Caki2 (cell line): ENCODE results near the gene MYL7. TPM values are rescaled to one million over a fixed set of nuclear protein-coding genes. Genes with fewer than 3 reads are reported as not detected.

Source experiments
- DNase-seq: peaks from one replicate; pipeline ENCODE4 v3.0.0-alpha.2; 2015; ENCODE audit warnings: low read depth
- in situ Hi-C: cut with HindIII; loops from 2 replicates; pipeline ENCODE4 v1.10.0; 2016; ENCODE audit warnings: low sequenced_read_pairs, low pct_unique_long_range_greater_than_20kb, mixed read lengths
- total RNA-seq: library from RNA; depleted of rRNA; stranded (reverse); fragments of >200 nt; shearing (Covaris generic); gene quantifications from 2 replicates; pipeline ENCODE4 v1.2.3, GENCODE V29; 2014; ENCODE audit warnings: low replicate concordance

MYL7 gene
- total RNA-seq, 1 experiment from 2014 or later: not detected

- in situ Hi-C loops: no loop called here
These were observed 33.8 kb downstream of the MYL7 start for GRCh38 chr7:44107116-44107960.

DNA sequence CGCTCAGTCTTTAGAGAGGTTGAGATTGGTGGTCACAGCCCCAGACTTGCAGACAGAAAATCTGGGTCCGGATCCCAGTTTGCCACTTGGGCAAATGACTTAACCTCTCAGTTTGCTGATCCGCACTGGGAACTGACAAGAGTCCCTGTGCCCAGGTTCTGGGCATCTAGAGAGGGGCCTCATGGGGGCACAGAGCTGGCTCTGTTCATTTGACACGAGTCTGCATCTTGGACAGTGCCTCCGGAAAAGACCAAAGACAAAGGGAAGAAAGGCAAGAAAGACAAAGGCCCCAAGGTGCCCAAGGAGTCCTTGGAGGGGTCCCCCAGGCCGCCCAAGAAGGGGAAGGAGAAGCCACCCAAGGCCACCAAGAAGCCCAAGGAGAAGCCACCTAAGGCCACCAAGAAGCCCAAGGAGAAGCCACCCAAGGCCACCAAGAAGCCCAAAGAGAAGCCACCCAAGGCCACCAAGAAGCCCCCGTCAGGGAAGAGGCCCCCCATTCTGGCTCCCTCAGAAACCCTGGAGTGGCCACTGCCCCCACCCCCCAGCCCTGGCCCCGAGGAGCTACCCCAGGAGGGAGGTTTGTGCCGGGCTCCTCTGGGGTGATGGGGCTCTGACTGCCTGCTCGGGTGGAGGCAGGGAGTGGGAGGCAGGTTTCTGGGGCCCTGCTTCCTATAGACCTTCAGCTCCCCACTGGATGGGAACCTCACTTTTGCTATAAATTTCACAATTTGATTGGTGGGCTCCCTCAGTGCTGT, 34.6 kb downstream of the MYL7 start:
- no peak for DNase-seq
- in situ Hi-C loops: no loop called here

More at GRCh38 chr7:44107116-44107960, 33.8 kb downstream of the MYL7 start:
- DNase-seq: no peak

GRCh38 chr7:44105832-44106231, 35.3 kb downstream of the MYL7 start:
- no peak for DNase-seq
- in situ Hi-C loops: no loop called here

DNA sequence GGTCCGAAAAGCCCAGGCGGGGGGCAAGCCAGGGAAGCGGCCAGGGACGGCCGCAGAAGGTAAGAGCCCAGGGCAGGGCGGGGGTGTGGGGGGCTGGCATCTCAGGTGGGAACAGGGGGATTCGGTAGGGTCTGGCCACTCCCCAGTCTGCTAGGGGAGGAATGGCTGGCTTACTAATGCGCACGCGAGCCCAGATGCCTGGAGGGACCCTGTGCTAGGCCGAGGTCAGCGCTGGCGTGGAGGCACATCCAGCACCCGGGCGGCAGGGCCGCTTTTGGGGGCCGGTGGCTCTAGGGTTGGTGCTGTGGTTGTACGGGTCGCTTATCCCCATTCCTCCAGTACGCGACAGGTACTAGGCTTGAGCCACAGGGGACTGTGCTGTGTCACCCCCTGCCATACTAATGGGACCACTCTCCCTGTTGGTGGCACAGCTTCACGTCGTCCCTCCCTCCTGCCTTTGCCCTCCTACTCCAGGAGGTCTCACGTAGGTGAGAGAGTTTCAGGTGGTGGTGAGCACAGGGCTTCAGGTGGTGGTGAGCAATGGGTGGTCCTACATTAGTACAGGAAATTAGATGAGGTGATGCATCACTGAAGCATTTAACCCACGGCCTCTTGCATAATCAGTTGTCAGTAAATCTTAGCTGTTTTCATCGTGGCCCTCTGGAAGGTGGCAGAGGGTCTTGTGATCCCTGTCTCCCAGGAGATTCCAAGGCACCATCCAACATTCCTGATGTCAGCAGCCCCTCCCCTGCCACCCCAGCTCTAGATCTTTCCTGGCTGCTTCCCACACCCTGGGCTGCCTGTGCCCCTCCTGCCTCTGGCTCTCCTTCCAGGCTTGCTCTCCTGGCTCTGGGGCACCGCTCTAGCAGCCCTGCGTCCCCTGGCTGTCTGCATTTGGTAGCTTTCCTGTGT, 36.0 kb downstream of the MYL7 start:
- DNase-seq: peak; percentile 52
- in situ Hi-C loops: no loop called here

- no peak for DNase-seq
- in situ Hi-C loops: no loop called here
These were observed 36.9 kb downstream of the MYL7 start, which contains the start of gene AEBP1 for GRCh38 chr7:44103923-44104859. AEBP1 (plus strand) TSS chr7:44104345; CDS start chr7:44104666, 321 bp downstream.

DNA sequence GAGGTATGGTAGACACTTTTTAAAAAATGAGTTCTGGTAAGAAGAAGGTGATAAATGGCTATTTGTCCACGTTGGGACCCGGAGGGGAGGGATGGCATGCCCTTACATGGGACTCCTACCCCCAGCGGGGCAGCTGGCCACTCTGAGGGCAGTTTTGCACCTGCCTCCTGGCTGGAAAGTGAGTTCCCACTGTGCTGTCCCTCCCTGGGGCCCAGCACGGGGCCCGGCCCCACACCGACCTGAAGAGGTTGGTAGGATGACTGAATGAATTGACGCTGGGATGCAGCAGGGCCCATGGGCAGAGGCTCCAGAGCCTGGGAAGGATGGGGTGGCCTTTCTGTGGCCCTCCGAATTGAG, 37.6 kb downstream of the MYL7 start:
- in situ Hi-C loops: no loop called here
- DNase-seq: no peak

DNA sequence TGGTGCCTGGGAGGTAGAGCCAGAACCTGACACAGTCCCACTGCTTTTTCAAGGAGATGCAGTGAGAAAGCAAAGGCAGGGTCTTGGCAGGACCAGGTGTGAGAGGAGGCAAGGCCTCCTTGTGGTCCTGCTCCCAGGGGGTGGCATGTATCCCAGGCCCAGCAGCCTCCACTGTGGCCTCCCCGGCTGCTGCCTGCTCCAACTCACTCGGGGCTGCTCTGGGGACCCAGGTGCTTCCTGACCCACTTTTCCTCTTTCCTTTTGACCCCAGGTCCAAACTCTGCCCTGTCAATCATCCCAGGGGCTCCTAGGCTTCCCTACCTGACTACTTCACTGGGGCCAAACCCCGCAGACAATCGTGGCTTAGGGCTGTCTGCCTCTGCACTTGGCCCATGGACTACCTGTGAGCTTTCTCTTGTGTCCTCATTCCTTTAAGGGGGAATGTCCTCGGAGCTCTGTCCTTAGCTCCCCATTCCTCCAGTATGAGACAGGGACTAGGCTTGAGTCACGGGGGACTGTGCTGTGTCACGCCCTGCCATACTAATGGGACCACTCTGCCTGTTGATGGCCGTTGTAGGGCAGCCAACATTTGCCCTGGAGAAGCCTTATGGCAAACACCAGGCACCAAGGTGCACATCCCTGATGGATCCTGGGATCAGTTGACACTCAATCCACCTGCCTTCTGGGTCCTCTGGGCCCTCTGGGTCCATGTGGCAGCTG, 38.1 kb downstream of the MYL7 start:
- no peak for DNase-seq
- in situ Hi-C loops: no loop called here

GRCh38 chr7:44101966-44102845, 38.9 kb downstream of the MYL7 start:
- in situ Hi-C loops: no loop called here
- peak; percentile 30 for DNase-seq

DNA sequence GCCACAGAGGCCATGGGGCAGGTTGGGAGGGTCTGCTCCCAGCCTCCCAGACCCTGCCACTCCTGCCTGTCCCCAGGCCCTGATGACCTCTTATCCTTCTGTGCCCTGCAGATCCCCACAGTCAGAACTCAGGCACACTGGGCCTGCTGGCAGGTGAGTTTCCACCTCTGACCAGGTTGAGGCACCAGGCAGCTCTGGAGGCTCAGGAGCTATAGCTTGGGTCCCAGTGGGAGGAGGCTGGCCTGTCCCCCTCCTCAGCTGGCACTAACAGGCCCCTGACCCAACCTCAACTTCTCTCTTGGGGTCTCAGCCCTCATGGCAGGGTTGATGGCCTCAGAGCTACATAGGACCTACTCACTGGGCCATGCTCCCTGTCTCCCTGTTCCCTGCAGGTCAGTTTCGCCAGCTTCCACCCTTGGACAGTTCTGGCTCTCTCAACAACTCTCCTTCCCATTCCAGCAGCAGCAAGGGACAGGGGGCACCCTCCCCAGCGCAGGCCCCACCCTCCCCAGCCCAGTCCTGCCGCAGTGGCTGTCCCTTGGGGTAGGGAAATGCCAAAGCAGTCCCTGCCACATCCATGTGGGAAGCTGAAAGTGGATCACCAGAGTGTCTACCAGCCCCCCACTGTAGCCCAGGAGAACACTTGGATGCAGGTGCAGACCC, 39.7 kb downstream of the MYL7 start:
- in situ Hi-C loops: no loop called here
- no peak for DNase-seq

GRCh38 chr7:44100458-44101302, 40.5 kb downstream of the MYL7 start:
- no peak for DNase-seq
- in situ Hi-C loops: no loop called here

DNA sequence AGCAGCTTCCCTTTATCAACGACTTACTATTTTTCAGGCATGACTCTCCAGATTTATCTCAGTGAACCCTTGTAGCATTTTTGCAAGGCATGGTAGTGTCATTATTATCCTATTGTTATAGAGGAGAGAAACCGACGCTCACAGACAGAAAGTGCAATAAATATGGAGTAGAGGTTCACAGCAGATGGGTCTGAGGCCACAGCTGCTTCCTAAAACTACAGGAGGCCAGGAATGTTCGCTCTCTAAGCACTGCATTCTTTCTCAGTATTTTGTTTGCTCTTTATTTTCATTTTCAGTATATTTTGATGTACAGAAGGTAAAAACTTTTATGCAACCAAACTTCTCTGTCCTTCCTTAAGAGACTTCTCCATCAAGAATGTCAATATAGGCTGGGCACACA, 41.5 kb downstream of the MYL7 start:
- in situ Hi-C loops: no loop called here
- DNase-seq: no peak

DNA sequence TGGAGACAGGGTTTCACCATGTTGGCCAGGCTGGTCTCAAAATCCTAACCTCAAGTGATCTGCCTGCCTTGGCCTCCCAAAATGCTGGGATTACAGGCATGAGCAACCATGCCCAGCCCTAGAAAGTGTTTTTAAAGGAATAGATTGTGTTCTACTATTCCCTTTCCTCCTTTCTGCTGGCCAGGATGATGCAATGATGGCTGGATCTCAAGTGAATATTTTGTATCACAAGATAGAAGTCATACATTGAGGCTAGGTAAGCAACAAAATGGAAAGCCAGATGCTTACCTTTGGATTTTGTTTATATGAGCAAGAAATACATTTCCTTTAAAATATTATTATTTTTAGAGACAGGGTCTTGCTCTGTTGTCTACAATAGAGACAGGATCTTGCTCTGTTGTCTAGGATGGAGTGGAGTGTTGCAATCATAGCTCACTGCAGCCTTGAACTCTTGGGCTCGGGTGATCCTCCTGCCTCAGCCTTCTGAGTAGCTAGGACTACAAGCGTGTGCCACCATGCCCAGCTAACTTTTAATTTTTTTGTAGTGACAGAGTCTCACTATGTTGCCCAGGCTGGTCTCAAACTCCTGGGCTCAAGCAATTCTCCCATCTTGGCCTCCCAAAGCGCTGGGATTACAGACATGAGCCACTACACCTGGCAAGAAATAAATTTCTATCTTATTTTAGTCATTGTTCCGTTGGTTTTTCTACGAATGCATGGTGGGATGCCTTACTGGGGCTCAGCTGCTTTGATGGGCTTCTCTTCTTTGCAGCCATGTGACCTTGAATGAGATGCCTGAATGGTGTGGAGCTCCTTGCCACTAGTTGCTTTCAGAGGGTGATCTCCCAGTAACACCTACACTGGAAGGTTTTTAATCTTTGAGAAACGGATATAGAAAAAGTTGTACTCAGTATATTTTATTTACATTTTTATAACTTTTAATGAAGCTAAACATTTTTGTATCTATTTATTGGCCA, 42.8 kb downstream of the MYL7 start:
- in situ Hi-C loops: no loop called here
- DNase-seq: no peak

DNA sequence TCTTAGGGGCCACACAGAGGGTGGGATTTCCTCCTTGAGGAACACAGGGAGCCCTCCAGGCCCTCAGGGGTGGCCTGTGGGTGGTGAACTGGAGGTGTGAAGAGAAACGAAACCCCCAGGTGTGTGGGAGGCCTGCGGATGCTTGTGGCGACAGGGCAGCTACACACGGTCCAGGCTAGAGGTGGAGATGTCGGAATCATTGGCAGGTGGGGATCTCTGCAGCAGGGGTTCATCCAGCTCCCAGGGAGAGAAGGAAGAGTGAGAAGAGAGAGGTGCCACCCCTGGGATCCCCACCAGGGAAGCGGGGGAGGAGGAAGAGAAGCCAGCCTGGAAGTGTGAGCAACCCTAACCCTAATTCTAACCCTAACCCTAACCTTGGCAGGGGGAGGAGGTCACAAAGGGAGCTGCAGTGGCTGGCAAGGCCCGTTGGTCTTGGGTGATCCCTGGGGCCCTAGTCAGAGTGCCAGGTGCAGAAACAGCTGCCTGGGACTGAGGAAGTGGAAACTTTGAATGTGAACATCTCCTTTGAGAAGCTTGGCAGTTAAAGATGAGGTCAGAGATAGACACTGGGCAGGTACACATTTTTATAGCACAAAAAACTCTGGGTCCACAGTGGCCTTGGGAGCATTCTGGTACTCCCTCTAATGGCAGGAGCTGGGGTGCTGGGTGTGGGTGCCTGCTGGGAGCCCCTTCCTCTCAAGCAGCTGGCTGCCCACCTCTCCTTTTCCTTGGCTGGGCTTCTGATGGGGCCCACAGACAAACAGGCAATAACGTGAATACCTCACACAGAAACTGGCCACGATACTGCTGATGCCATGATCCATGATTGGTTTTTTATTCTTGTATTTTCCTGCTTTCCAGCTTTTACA, 43.8 kb downstream of the MYL7 start:
- in situ Hi-C loops: no loop called here

More for the DNA sequence above, 43.8 kb downstream of the MYL7 start:
- no peak for DNase-seq
